Measurements from ENCODE around the gene KCNQ1. TPM values are rescaled to one million over a fixed set of nuclear protein-coding genes. Genes with fewer than 3 reads are reported as not detected.

Gene KCNQ1
- total and polyA plus RNA-seq, 2 experiments from 2014 or later, result 0.45 to 0.87 TPM

DNA sequence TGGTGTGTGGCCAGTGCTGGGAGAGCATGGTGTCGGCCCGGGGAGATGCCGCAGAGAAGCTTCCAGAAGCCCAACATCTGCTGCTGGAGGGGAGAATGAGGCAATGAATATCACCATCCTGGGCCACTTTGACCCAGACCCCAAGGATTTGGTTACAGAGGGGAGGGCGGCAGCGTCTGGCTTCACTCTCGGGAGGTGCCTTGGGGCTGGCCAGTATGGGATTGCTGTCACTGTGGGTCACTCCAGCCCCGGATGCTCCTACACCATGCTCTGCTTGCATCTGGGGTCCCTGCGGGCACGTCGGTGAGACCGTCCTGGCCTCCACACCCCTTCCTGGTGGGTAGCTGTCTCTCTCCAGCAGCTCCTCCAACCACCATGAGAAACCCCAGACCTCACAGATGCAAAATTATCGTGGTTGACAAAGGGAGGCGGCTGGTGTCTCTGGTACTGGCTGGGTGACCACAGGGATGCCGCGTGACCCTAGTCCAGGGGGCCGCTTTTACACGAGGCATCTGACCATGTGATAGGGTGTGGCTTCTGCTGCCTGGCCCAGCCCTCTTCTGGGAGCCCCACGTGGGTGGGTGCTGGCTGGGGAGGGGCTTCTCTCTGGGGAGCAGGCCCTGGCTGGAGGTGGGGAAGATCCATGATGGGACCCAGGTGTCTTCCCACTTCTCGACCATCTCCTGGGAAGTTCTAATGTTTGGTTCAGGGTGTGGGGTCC lies 5.7 kb downstream of the KCNQ1 start:
- Histone ChIP-seq H3K4me1 (ENCODE audit: insufficient read depth) (no peaks in the 10 kb centered on the region; the same call in 1 of the 2 replicates), H3K4me3 (no peak overlapping the region), H3K4me2 (no peak overlapping the region), H3K9me2 (ENCODE audit: insufficient read depth) (no peaks in the 10 kb centered on the region), H2AFZ (no peak overlapping the region), H3K79me2 (replicated peaks; ENCODE audit: insufficient read depth) (no peaks in the 10 kb centered on the region), H3K27ac (ENCODE audit: low read depth) (no peak overlapping the region), H3K36me3 (ENCODE audit: insufficient read depth) (no peaks in the 10 kb centered on the region), H3F3A (replicated peaks; ENCODE audit: low read depth) (no peaks in the 10 kb centered on the region), H3K27me3 (ENCODE audit: insufficient read depth) (peaks cover 61% of the 10 kb centered on the region), H4K20me1 (replicated peaks; ENCODE audit: insufficient read depth) (no peaks in the 10 kb centered on the region)
- peaks cover 59% of the 10 kb centered on the region for H3K27me3 Mint-ChIP-seq (ENCODE audit: insufficient read depth, low read depth, poor library complexity)
- H3K36me3 Mint-ChIP-seq (ENCODE audit: low read depth), result no peaks in the 10 kb centered on the region; the same call in 2 of the 3 replicates
- no peaks in the 10 kb centered on the region for H3K4me1 Mint-ChIP-seq
- ATAC-seq (no peak), DNase-seq (ENCODE audit: low spot score) (no peak)
- TF ChIP-seq, protein P1, sequence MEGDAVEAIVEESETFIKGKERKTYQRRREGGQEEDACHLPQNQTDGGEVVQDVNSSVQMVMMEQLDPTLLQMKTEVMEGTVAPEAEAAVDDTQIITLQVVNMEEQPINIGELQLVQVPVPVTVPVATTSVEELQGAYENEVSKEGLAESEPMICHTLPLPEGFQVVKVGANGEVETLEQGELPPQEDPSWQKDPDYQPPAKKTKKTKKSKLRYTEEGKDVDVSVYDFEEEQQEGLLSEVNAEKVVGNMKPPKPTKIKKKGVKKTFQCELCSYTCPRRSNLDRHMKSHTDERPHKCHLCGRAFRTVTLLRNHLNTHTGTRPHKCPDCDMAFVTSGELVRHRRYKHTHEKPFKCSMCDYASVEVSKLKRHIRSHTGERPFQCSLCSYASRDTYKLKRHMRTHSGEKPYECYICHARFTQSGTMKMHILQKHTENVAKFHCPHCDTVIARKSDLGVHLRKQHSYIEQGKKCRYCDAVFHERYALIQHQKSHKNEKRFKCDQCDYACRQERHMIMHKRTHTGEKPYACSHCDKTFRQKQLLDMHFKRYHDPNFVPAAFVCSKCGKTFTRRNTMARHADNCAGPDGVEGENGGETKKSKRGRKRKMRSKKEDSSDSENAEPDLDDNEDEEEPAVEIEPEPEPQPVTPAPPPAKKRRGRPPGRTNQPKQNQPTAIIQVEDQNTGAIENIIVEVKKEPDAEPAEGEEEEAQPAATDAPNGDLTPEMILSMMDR (conservative IDR thresholded peaks at IDR 0.05; ENCODE audit: low read depth in 2 of 2), result no peak
- TF ChIP-seq ZNF114 (CRISPR knock-in tag; IDR thresholded peaks at IDR 0.05), result no peak
- TF ChIP-seq, protein P2, sequence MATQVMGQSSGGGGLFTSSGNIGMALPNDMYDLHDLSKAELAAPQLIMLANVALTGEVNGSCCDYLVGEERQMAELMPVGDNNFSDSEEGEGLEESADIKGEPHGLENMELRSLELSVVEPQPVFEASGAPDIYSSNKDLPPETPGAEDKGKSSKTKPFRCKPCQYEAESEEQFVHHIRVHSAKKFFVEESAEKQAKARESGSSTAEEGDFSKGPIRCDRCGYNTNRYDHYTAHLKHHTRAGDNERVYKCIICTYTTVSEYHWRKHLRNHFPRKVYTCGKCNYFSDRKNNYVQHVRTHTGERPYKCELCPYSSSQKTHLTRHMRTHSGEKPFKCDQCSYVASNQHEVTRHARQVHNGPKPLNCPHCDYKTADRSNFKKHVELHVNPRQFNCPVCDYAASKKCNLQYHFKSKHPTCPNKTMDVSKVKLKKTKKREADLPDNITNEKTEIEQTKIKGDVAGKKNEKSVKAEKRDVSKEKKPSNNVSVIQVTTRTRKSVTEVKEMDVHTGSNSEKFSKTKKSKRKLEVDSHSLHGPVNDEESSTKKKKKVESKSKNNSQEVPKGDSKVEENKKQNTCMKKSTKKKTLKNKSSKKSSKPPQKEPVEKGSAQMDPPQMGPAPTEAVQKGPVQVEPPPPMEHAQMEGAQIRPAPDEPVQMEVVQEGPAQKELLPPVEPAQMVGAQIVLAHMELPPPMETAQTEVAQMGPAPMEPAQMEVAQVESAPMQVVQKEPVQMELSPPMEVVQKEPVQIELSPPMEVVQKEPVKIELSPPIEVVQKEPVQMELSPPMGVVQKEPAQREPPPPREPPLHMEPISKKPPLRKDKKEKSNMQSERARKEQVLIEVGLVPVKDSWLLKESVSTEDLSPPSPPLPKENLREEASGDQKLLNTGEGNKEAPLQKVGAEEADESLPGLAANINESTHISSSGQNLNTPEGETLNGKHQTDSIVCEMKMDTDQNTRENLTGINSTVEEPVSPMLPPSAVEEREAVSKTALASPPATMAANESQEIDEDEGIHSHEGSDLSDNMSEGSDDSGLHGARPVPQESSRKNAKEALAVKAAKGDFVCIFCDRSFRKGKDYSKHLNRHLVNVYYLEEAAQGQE (IDR thresholded peaks at IDR 0.05; ENCODE audit: unreplicated experiment), result no peak
- TF ChIP-seq, protein P3, sequence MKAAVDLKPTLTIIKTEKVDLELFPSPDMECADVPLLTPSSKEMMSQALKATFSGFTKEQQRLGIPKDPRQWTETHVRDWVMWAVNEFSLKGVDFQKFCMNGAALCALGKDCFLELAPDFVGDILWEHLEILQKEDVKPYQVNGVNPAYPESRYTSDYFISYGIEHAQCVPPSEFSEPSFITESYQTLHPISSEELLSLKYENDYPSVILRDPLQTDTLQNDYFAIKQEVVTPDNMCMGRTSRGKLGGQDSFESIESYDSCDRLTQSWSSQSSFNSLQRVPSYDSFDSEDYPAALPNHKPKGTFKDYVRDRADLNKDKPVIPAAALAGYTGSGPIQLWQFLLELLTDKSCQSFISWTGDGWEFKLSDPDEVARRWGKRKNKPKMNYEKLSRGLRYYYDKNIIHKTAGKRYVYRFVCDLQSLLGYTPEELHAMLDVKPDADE (IDR thresholded peaks at IDR 0.05), result no peak
- TF ChIP-seq EZH2phosphoT487 (IDR thresholded peaks at IDR 0.05; ENCODE audit: unreplicated experiment), result no peak
- no peak for TF ChIP-seq STAT1 (IDR thresholded peaks at IDR 0.05; ENCODE audit: unreplicated experiment)
- TF ChIP-seq JUNB (IDR thresholded peaks at IDR 0.05; ENCODE audit: unreplicated experiment), result no peak
- no peak for TF ChIP-seq ZNF331 (CRISPR knock-in tag; IDR thresholded peaks at IDR 0.05; ENCODE audit: low read depth)
- TF ChIP-seq POLR2AphosphoS5 (IDR thresholded peaks at IDR 0.05; ENCODE audit: low read depth), result no peak
- TF ChIP-seq, protein P4, sequence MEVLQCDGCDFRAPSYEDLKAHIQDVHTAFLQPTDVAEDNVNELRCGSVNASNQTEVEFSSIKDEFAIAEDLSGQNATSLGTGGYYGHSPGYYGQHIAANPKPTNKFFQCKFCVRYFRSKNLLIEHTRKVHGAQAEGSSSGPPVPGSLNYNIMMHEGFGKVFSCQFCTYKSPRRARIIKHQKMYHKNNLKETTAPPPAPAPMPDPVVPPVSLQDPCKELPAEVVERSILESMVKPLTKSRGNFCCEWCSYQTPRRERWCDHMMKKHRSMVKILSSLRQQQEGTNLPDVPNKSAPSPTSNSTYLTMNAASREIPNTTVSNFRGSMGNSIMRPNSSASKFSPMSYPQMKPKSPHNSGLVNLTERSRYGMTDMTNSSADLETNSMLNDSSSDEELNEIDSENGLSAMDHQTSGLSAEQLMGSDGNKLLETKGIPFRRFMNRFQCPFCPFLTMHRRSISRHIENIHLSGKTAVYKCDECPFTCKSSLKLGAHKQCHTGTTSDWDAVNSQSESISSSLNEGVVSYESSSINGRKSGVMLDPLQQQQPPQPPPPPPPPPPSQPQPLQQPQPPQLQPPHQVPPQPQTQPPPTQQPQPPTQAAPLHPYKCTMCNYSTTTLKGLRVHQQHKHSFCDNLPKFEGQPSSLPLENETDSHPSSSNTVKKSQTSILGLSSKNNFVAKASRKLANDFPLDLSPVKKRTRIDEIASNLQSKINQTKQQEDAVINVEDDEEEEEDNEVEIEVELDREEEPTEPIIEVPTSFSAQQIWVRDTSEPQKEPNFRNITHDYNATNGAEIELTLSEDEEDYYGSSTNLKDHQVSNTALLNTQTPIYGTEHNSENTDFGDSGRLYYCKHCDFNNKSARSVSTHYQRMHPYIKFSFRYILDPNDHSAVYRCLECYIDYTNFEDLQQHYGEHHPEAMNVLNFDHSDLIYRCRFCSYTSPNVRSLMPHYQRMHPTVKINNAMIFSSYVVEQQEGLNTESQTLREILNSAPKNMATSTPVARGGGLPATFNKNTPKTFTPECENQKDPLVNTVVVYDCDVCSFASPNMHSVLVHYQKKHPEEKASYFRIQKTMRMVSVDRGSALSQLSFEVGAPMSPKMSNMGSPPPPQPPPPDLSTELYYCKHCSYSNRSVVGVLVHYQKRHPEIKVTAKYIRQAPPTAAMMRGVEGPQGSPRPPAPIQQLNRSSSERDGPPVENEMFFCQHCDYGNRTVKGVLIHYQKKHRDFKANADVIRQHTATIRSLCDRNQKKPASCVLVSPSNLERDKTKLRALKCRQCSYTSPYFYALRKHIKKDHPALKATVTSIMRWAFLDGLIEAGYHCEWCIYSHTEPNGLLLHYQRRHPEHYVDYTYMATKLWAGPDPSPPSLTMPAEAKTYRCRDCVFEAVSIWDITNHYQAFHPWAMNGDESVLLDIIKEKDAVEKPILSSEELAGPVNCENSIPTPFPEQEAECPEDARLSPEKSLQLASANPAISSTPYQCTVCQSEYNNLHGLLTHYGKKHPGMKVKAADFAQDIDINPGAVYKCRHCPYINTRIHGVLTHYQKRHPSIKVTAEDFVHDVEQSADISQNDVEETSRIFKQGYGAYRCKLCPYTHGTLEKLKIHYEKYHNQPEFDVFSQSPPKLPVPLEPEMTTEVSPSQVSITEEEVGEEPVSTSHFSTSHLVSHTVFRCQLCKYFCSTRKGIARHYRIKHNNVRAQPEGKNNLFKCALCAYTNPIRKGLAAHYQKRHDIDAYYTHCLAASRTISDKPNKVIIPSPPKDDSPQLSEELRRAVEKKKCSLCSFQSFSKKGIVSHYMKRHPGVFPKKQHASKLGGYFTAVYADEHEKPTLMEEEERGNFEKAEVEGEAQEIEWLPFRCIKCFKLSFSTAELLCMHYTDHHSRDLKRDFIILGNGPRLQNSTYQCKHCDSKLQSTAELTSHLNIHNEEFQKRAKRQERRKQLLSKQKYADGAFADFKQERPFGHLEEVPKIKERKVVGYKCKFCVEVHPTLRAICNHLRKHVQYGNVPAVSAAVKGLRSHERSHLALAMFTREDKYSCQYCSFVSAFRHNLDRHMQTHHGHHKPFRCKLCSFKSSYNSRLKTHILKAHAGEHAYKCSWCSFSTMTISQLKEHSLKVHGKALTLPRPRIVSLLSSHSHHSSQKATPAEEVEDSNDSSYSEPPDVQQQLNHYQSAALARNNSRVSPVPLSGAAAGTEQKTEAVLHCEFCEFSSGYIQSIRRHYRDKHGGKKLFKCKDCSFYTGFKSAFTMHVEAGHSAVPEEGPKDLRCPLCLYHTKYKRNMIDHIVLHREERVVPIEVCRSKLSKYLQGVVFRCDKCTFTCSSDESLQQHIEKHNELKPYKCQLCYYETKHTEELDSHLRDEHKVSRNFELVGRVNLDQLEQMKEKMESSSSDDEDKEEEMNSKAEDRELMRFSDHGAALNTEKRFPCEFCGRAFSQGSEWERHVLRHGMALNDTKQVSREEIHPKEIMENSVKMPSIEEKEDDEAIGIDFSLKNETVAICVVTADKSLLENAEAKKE (CRISPR knock-in tag; IDR thresholded peaks at IDR 0.05), result no peak
- TF ChIP-seq NANOG (IDR thresholded peaks at IDR 0.05; ENCODE audit: borderline replicate concordance), result no peak
- no peak for TF ChIP-seq CREB1 (CRISPR knock-in tag; IDR thresholded peaks at IDR 0.05; ENCODE audit: low read depth)
- no peak for TF ChIP-seq EZH2 (IDR thresholded peaks at IDR 0.05; ENCODE audit: low read depth, unreplicated experiment)
- H3K27ac Mint-ChIP-seq, result no peak overlapping the region
- no peak overlapping the region for H3K4me3 Mint-ChIP-seq
- no peaks in the 10 kb centered on the region for H3K9me3 Mint-ChIP-seq

Data from GM23338 (cell line).